Stomach smooth muscle (tissue), 2 donors: ENCODE data around the gene RASGEF1B.
"Not testable (repeated sequence)": the region's sequence is repeated elsewhere in the genome, so short reads cannot be mapped to it uniquely, and the experiment has no call there.

ENCODE experiments used
- H3K27ac ChIP-seq: one replicate; pipeline ENCODE4 v1.7.0; 2013; ENCODE audit warnings: mild to moderate bottlenecking, low read length, inconsistent platforms
- H3K27me3 ChIP-seq, 2 donors: one replicate each; pipeline ENCODE4 v1.7.0; 2013; ENCODE audit warnings: low read length in 2 of 2; ENCODE audit not compliant: insufficient read depth in 2 of 2, control insufficient read depth in 1 of 2
- H3K36me3 ChIP-seq, 2 donors: one replicate each; pipeline ENCODE4 v1.7.0; 2013; ENCODE audit warnings: low read length in 2 of 2; ENCODE audit not compliant: control insufficient read depth in 2 of 2, insufficient read depth in 2 of 2
- H3K4me1 ChIP-seq: one replicate; pipeline ENCODE4 v1.7.0; 2013; ENCODE audit warnings: low read length; ENCODE audit not compliant: control insufficient read depth, insufficient read depth
- H3K4me3 ChIP-seq, 2 donors: one replicate each; pipeline ENCODE4 v1.7.0; 2013; ENCODE audit warnings: low read length in 2 of 2
- H3K9ac ChIP-seq, 2 donors: one replicate each; pipeline ENCODE4 v1.7.0; 2013; ENCODE audit warnings: low read length in 2 of 2, mild to moderate bottlenecking in 1 of 2
- H3K9me3 ChIP-seq, 2 donors: one replicate each; pipeline ENCODE4 v1.7.0; 2013; ENCODE audit warnings: low read length in 2 of 2; ENCODE audit not compliant: control insufficient read depth in 2 of 2
- donor health status: healthy.
- donor health status: Pancreatic carcinoma.

The RASGEF1B gene

GRCh38 chr4:81409836-81410235, 61.9 kb downstream of the RASGEF1B start:
- Histone ChIP-seq H3K27me3 (no peaks in the 10 kb centered on the region), H3K9ac (no peak overlapping the region), H3K9me3 (no peaks in the 10 kb centered on the region), H3K4me1 (no peaks in the 10 kb centered on the region), H3K27ac (no peak overlapping the region), H3K4me3 (no peak overlapping the region), H3K36me3 (no peaks in the 10 kb centered on the region)

GRCh38 chr4:81408341-81408740, 63.4 kb downstream of the RASGEF1B start:
- Histone ChIP-seq H3K36me3 (no peaks in the 10 kb centered on the region), H3K4me1 (no peaks in the 10 kb centered on the region), H3K4me3 (no peak overlapping the region), H3K27me3 (no peaks in the 10 kb centered on the region), H3K9ac (no peak overlapping the region), H3K9me3 (no peaks in the 10 kb centered on the region), H3K27ac (no peak overlapping the region)

GRCh38 chr4:81407726-81408125, 64.0 kb downstream of the RASGEF1B start:
- no peak overlapping the region for H3K27ac ChIP-seq
- no peaks in the 10 kb centered on the region for H3K27me3 ChIP-seq
- H3K4me3 ChIP-seq, result no peak overlapping the region
- H3K4me1 ChIP-seq, result no peaks in the 10 kb centered on the region
- no peak overlapping the region for H3K9ac ChIP-seq
- no peaks in the 10 kb centered on the region for H3K9me3 ChIP-seq
- H3K36me3 ChIP-seq, result no peaks in the 10 kb centered on the region

- H3K9ac ChIP-seq, H3K9me3 ChIP-seq, H3K27ac ChIP-seq, H3K36me3 ChIP-seq, H3K4me3 ChIP-seq, H3K27me3 ChIP-seq, H3K4me1 ChIP-seq: not testable (repeated sequence)
Measured at GRCh38 chr4:81406481-81406880, 65.2 kb downstream of the RASGEF1B start.

GRCh38 chr4:81405900-81406401, 65.8 kb downstream of the RASGEF1B start:
- Histone ChIP-seq H3K9me3 (no peaks in the 10 kb centered on the region), H3K27me3 (no peaks in the 10 kb centered on the region), H3K9ac (peak overlapping the region in 1 of 2 donors; percentile 32), H3K36me3 (no peaks in the 10 kb centered on the region), H3K27ac (no peak overlapping the region), H3K4me1 (no peaks in the 10 kb centered on the region), H3K4me3 (peak overlapping the region; percentile 40 to 47)

- no peaks in the 10 kb centered on the region for H3K9me3 ChIP-seq
- no peaks in the 10 kb centered on the region for H3K36me3 ChIP-seq
- H3K27ac ChIP-seq, result no peak overlapping the region
- no peak overlapping the region for H3K9ac ChIP-seq
- H3K4me3 ChIP-seq, result no peak overlapping the region
- no peaks in the 10 kb centered on the region for H3K4me1 ChIP-seq
- no peaks in the 10 kb centered on the region for H3K27me3 ChIP-seq
Measured at GRCh38 chr4:81404741-81405140, 67.0 kb downstream of the RASGEF1B start.

GRCh38 chr4:81404294-81404693, 67.4 kb downstream of the RASGEF1B start:
- H3K27me3 ChIP-seq, result no peaks in the 10 kb centered on the region
- no peaks in the 10 kb centered on the region for H3K4me1 ChIP-seq
- no peak overlapping the region for H3K27ac ChIP-seq
- H3K4me3 ChIP-seq, result no peak overlapping the region
- no peaks in the 10 kb centered on the region for H3K36me3 ChIP-seq
- no peak overlapping the region for H3K9ac ChIP-seq
- no peaks in the 10 kb centered on the region for H3K9me3 ChIP-seq

- no peak overlapping the region for H3K9ac ChIP-seq
- no peak overlapping the region for H3K27ac ChIP-seq
- no peaks in the 10 kb centered on the region for H3K36me3 ChIP-seq
- no peak overlapping the region for H3K4me3 ChIP-seq
- H3K4me1 ChIP-seq, result no peaks in the 10 kb centered on the region
- H3K9me3 ChIP-seq, result no peaks in the 10 kb centered on the region
- H3K27me3 ChIP-seq, result no peaks in the 10 kb centered on the region
Measured at GRCh38 chr4:81399306-81400086, 72.2 kb downstream of the RASGEF1B start.

- Histone ChIP-seq H3K27me3 (no peaks in the 10 kb centered on the region), H3K9ac (no peak overlapping the region), H3K4me1 (no peaks in the 10 kb centered on the region), H3K4me3 (no peak overlapping the region), H3K36me3 (no peaks in the 10 kb centered on the region), H3K9me3 (no peaks in the 10 kb centered on the region), H3K27ac (no peak overlapping the region)
Measured at GRCh38 chr4:81398379-81398778, 73.3 kb downstream of the RASGEF1B start.

- Histone ChIP-seq H3K4me3 (no peak overlapping the region), H3K4me1 (no peaks in the 10 kb centered on the region), H3K9me3 (no peaks in the 10 kb centered on the region), H3K27ac (no peak overlapping the region), H3K9ac (no peak overlapping the region), H3K27me3 (no peaks in the 10 kb centered on the region), H3K36me3 (no peaks in the 10 kb centered on the region)
Measured at GRCh38 chr4:81397635-81398034, 74.1 kb downstream of the RASGEF1B start.

- Histone ChIP-seq H3K9me3 (no peaks in the 10 kb centered on the region), H3K4me1 (no peaks in the 10 kb centered on the region), H3K27me3 (no peaks in the 10 kb centered on the region), H3K4me3 (no peak overlapping the region), H3K36me3 (no peaks in the 10 kb centered on the region), H3K9ac (no peak overlapping the region), H3K27ac (no peak overlapping the region)
Measured at GRCh38 chr4:81395239-81395638, 76.5 kb downstream of the RASGEF1B start.
